GM13977 (cell line): ENCODE data around the gene BFSP2.

Source experiments
- DNase-seq: peaks from one replicate; pipeline ENCODE4 v3.0.0; 2012; ENCODE audit warnings: low spot score
- in situ Hi-C: fragments of 300-500 bp; cut with MboI; formaldehyde crosslinking; loops from one replicate; pipeline ENCODE4 v1.12.0; 2022; ENCODE audit warnings: low sequenced_read_pairs, low pct_unique_long_range_greater_than_20kb, mixed read lengths, inconsistent platforms; ENCODE audit not compliant: unreplicated experiment
- TF ChIP-seq, protein P1 (sequence below): IDR thresholded peaks from 2 replicates; pipeline ENCODE4 v1.5.1; 2012; ENCODE audit warnings: mild to moderate bottlenecking, control low read depth; ENCODE audit not compliant: insufficient read depth; ENCODE audit errors: extremely low read depth, missing control alignments

BFSP2 gene

DNA sequence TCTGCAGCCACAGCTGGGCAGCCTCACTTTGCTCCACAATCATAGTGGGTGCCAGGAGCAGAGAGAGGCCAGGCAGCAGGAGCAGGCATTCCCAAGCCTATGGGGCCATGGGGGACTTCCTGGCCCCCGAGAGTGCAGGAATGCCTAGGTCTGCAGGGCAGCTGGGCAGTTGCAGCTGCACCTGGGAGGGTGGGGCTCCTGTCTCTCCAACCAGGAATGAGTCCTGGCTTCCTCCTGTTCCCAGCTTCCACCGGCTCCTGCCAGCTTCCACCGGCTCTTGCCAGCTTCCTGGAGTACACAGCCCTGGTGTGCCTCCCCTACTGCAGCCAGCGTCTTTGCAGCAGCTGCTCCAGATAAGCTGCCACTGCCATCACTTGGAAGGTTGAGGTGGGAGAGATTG lies 87.3 kb downstream of the BFSP2 start:
- no peak for DNase-seq
- TF ChIP-seq, protein P1, sequence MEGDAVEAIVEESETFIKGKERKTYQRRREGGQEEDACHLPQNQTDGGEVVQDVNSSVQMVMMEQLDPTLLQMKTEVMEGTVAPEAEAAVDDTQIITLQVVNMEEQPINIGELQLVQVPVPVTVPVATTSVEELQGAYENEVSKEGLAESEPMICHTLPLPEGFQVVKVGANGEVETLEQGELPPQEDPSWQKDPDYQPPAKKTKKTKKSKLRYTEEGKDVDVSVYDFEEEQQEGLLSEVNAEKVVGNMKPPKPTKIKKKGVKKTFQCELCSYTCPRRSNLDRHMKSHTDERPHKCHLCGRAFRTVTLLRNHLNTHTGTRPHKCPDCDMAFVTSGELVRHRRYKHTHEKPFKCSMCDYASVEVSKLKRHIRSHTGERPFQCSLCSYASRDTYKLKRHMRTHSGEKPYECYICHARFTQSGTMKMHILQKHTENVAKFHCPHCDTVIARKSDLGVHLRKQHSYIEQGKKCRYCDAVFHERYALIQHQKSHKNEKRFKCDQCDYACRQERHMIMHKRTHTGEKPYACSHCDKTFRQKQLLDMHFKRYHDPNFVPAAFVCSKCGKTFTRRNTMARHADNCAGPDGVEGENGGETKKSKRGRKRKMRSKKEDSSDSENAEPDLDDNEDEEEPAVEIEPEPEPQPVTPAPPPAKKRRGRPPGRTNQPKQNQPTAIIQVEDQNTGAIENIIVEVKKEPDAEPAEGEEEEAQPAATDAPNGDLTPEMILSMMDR = no peak
- in situ Hi-C loops = no loop called here

DNA sequence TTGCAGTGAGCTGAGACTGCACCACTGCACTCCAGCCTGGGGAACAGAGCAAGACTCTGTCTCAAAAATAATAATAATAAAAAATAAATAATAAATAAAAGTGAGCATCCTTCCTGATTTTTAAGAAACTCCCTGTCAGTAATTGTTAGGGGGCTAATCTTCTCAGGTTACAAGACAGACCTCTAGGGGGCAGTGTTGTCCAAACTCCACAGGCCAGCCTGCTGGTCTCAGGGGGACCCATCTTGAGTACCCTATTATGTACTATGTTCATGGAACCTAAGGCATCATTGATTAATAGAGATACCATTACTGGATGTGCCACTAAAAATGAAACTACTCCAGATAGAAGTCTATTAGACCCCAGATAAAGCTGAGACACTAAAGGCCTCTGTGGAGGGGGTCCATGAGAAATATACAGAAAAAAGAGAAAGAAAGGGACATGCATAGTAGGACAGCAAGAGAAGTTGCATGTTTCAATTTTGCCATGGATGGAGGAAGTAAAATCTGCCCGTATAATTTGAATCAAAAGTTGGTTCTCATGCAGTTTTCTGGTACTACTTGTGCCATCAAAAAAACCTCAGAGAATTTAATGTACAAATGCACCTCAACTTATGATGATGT lies 88.2 kb downstream of the BFSP2 start:
- TF ChIP-seq, protein P1 = peak; percentile 57
- in situ Hi-C loops = no loop called here
- DNase-seq = no peak

DNA sequence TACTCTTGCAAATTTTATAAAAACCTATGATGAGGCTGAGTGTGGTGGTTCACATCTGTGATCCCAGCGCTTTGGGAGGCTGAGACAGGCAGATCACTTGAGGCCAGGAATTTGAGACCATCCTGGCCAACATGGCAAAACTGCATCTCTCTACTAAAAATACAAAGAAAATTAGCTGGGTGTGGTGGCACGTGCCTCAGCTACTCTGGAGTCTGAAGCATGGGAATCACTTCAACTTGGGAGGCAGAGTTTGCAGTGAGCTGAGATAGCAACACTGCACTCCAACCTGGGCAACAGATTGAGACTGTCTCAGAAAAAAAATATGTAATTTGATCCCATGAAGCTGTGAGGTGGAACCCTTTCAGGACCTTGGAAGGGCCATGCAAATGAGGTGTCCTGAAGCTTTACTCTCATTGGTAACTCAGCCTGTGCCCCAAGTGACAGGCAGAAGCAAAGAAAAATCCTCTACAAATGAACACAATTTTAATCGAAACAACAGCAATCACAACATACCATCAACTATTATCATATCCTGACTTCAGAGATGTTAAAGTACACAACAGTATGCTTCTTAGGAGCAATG lies 89.0 kb downstream of the BFSP2 start:
- DNase-seq = no peak
- in situ Hi-C loops = no loop called here
- TF ChIP-seq, protein P1 = no peak

DNA sequence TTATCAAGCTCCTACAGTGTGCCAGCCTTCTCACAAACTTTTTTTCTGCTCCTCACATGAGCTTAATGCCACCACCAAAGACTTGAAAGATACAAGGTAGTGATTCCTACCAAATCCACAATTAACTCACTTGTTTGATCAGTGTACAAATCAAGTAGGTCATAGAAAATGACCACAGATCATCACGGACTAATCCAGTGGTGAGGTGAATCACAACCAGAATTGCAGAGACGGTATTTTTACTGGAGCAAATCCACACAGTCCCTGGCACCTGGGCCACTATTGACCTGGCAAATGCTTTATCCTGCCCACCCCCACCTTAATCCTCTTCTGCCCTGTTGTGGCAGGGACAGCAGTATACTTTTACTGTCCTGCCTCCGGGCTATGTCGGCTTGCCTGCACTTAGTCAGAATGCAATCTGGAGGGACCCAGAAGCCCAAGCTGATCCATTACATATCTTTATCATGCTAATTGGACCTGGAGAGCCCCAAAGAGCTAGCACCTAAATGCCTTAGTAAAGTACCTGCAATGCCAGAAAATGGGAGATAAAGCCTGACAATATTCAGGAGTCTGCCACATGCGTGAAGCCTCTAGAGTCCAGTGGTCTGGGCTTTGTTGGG lies 89.7 kb downstream of the BFSP2 start:
- TF ChIP-seq, protein P1 = no peak
- no peak for DNase-seq
- in situ Hi-C loops = no loop called here

DNA sequence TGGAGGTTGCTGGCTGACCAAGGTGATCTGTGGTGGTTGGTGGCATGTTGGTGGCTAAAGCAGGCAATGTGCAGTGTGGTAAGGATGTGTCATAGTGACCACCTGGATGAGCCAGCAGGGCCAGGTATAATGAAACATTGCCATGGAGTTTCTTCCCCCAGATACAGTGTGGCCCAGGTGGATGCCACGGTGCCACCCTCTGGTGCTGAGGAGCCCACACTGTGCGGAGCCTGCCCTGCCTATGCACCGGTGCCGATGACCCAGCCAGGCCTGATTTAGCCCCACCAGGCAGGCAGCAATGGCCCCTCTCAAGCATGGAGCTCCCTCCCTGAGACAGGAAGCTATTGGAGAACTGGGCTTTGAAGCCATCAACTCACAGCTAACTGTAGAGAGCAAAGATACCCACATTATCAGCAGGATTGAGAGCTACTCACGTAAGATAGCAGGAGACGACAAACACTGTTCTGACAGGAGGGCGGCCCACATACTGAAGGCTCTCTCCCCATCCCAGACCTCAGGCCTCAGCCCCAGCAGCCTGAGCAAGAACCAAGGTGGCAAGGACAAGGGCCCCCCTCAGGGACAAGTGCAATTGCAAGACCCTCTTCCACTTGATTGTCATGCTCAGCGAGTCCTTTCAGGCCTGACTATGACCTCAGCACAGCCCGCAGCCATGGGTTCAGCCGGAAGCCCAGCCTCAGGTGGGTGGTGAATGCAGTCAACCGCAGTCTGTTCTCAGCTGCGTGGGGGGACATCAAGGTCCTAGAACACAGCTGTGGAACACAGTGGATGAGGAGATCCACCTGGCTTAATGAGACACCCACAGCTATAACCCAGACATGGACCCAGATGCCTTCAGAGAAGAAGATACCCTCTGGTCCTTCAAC lies 90.9 kb downstream of the BFSP2 start:
- in situ Hi-C loops = no loop called here
- TF ChIP-seq, protein P1 = no peak
- DNase-seq = peak; percentile 74

DNA sequence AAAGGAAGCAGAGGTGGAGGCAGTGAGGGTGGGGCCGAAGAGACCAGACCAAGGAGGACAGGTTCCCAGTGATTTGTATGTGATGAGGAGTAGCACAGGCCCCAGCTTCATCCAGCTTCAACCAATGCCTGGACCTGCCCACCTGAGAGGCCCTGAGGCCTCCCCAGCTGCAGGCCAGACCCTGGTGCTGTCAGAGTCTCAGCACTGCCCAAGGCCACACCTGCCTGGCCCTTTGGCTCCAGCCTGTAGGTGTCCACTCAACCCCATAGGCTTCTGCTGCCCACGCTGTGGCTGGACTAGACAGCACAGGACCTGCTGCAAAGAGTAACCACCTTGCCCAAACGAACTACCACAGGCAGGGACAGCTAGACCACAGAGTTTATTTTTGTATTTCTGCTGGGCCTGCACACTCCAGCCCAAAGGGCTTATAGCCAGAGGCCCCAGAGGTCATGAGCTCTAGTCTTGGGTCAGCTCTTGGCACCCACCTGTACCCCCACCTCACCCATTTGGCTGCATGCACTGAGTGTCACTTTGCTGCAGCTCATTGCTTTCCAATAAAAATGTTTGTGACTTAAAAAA lies 91.7 kb downstream of the BFSP2 start:
- in situ Hi-C loops = no loop called here
- TF ChIP-seq, protein P1 = no peak

More for the DNA sequence above, 91.7 kb downstream of the BFSP2 start:
- DNase-seq = no peak
